ENCODE results near the gene CATSPER4. TPM values are rescaled to one million over a fixed set of nuclear protein-coding genes. Genes with fewer than 3 reads are reported as not detected.

CATSPER4 gene
- total RNA-seq, 1 experiment from 2014 or later: not detected

DNA sequence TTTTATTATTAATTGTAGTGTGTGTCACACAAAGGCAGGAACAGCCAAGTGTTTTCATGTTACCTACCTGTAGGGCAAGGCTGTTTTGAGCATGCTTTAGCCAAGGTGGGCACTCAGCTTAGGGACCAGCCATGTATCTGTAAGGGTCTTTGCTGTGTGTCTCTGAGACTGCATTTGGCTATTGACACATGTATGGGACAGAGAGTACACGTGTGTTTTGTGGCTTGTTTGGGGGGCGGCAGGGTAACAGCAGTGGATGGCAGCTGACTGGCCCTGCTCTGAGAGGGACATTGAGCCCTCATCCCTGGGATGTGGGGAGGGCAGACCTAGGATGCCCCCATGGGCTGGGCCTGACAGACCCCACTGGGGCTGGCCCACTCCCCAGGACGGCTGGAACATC, 6.9 kb downstream of the CATSPER4 start:
- DNase-seq: no peak
- Histone ChIP-seq H3K27me3 (peaks cover 3% of the 10 kb centered on the region; the same call in 1 of the 2 replicates), H3K9me3 (replicated peaks) (no peaks in the 10 kb centered on the region), H3K4me3 (no peak overlapping the region), H3K36me3 (no peaks in the 10 kb centered on the region), H3K4me1 (peaks cover 6% of the 10 kb centered on the region), H3K27ac (no peak overlapping the region)

GRCh38 chr1:26197813-26198212, 7.4 kb downstream of the CATSPER4 start:
- no peak overlapping the region for H3K4me3 ChIP-seq
- no peaks in the 10 kb centered on the region for H3K9me3 ChIP-seq (replicated peaks)
- H3K36me3 ChIP-seq: no peaks in the 10 kb centered on the region
- DNase-seq: no peak
- no peak overlapping the region for H3K27ac ChIP-seq
- H3K4me1 ChIP-seq: peaks cover 6% of the 10 kb centered on the region
- H3K27me3 ChIP-seq: peaks cover 8% of the 10 kb centered on the region; the same call in 1 of the 2 replicates

- no peak overlapping the region for H3K27ac ChIP-seq
- H3K27me3 ChIP-seq: peaks cover 12% of the 10 kb centered on the region; the same call in 1 of the 2 replicates
- peaks cover 6% of the 10 kb centered on the region for H3K4me1 ChIP-seq
- no peaks in the 10 kb centered on the region for H3K36me3 ChIP-seq
- H3K9me3 ChIP-seq (replicated peaks): no peaks in the 10 kb centered on the region
- DNase-seq: no peak
- no peak overlapping the region for H3K4me3 ChIP-seq
Observed at GRCh38 chr1:26200413-26200812, 10.0 kb downstream of the CATSPER4 start.

DNA sequence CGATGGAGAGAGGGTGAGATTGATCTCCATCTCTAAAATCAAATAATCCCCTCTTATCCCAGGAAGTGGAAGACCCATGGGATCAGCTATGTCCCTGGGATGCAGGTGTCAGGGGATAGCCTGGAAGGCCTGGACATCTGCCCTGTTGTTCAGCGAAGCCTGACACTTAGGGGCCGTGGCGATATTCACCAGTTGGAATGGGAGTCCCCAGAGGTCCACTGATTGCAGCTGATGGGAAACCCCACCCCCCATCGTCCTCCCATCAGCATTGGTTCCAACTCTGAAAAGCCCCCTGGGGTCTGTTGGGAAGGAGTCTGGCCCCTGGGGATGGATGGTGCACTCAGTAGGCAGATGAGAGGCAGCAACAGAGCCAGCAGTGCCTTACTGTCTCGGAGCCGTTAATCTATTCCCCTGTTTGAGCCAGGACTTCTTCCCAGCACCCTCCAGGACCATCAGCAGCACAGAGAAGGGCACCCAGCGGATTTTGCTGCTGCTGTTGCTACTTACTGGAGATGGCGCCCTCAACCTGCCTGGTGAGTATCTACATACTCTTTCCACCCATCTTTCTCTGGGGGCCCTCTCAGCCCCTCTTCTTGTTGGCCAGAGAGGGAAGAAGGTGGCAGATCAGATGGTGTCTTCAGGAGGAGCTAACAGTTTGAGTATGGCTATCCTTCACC, 13.4 kb downstream of the CATSPER4 start:
- DNase-seq: no peak
- Histone ChIP-seq H3K27me3 (peaks cover 12% of the 10 kb centered on the region; the same call in 1 of the 2 replicates), H3K4me3 (no peak overlapping the region), H3K9me3 (replicated peaks) (no peaks in the 10 kb centered on the region), H3K36me3 (no peaks in the 10 kb centered on the region), H3K27ac (no peak overlapping the region), H3K4me1 (peaks cover 6% of the 10 kb centered on the region)

DNA sequence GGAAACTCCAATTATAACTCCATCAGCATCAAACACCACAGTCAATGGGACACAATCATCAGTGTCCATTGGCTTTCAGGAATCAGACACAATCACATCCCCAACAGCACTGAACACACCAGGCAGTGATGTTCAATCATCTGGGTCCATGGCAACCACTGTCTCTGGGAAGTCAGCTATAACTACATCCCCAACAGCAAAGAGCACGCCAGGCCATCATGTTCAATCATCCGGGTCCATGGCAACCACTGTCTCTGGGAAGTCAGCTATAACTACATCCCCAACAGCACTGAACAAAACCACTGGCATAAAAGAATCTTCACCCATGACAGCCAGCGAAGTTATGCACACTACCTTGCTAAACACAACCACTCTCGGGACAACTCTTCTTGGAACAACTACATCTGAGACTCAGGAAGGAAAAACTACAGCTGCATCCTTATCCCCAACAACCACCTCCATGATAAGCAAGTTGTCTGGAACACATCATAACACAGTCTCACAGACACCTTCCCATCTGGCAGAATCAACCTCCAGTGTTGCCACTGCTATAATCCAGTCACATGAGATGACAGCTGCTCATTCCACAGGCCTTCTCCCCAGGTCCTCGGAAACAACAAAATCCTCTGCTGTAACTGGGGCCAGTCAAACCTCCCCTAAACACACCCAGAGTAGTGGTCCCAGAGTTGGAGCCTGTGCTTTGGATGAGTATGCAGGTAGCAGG, 19.9 kb downstream of the CATSPER4 start:
- no peaks in the 10 kb centered on the region for H3K27me3 ChIP-seq
- H3K27ac ChIP-seq: no peak overlapping the region
- no peak overlapping the region for H3K4me3 ChIP-seq
- no peaks in the 10 kb centered on the region for H3K9me3 ChIP-seq (replicated peaks)
- H3K36me3 ChIP-seq: no peaks in the 10 kb centered on the region
- peak in 1 of 2 experiments; percentile 46 for DNase-seq
- H3K4me1 ChIP-seq: no peaks in the 10 kb centered on the region

DNA sequence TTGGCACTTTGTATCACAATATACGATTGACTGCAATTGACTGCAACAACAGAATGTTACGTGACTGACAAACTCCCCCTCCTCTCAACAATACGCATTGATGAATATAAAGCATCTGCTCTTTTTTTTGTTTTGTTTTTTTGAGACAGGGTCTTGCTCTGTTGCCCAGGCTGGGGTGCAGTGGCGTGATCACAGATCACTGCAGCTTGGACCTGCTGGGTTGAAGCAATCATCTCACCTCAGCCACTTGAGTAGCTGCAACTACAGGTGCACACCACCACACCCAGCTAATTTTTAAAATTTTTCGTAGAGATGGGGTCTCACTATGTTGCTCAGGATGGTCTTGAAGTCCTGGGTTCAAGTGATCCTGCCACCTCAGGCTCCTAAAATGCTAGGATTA, 22.3 kb downstream of the CATSPER4 start:
- DNase-seq: no peak
- Histone ChIP-seq H3K27me3 (no peaks in the 10 kb centered on the region; the same call in 1 of the 2 replicates), H3K4me3 (no peak overlapping the region), H3K27ac (no peak overlapping the region), H3K4me1 (no peaks in the 10 kb centered on the region), H3K36me3 (no peaks in the 10 kb centered on the region), H3K9me3 (replicated peaks) (no peaks in the 10 kb centered on the region)

- no peak overlapping the region for H3K4me3 ChIP-seq
- H3K36me3 ChIP-seq: no peaks in the 10 kb centered on the region
- no peaks in the 10 kb centered on the region for H3K4me1 ChIP-seq
Observed at GRCh38 chr1:26213335-26213905, 23.0 kb downstream of the CATSPER4 start.

GRCh38 chr1:26215246-26215645, 24.8 kb downstream of the CATSPER4 start:
- Histone ChIP-seq H3K9me3 (replicated peaks) (no peaks in the 10 kb centered on the region), H3K27ac (no peak overlapping the region), H3K4me3 (no peak overlapping the region), H3K27me3 (peaks cover 11% of the 10 kb centered on the region), H3K36me3 (no peaks in the 10 kb centered on the region), H3K4me1 (peaks cover 3% of the 10 kb centered on the region; the same call in 1 of the 2 replicates)
- no peak for DNase-seq

More at GRCh38 chr1:26213335-26213905, 23.0 kb downstream of the CATSPER4 start:
- peaks cover under 1% of the 10 kb centered on the region; the same call in 1 of the 2 replicates for H3K27me3 ChIP-seq
- DNase-seq: no peak
- H3K27ac ChIP-seq: no peak overlapping the region
- no peaks in the 10 kb centered on the region for H3K9me3 ChIP-seq (replicated peaks)

DNA sequence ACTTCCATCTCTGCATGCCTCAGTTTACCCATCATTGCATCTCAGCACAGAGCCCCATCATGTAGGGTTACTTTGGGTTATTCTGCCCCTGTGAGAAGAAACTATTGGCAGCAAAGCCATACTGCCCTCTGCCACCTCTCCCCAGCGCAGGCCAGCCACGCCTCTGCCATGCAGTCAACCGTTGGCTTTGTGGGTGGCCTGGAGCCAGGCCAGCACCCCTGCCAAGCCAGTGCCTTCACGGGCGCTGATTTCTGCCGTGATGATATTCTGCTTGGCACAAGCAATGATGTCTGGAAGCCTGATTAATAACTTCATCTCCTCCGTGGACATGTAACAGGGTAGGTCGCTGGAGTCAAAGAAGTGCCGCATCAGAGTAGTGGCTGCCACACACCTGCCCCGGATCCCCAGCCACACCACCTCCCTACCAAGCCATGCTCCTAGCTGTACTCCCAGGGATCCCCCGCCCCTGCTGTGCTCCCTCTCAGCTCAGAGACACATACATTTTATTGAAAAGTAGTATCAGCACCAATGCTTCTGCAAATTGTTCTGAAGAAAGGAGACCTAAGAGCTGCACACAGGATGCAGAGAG, 28.6 kb downstream of the CATSPER4 start:
- H3K27ac ChIP-seq: no peak overlapping the region
- peaks cover 13% of the 10 kb centered on the region; the same call in 1 of the 2 replicates for H3K4me1 ChIP-seq
- H3K4me3 ChIP-seq: no peak overlapping the region
- no peak for DNase-seq
- H3K9me3 ChIP-seq (replicated peaks): no peaks in the 10 kb centered on the region
- H3K36me3 ChIP-seq: no peaks in the 10 kb centered on the region
- H3K27me3 ChIP-seq: peaks cover 38% of the 10 kb centered on the region

- Histone ChIP-seq H3K36me3 (no peaks in the 10 kb centered on the region), H3K4me1 (peaks cover 13% of the 10 kb centered on the region; the same call in 1 of the 2 replicates), H3K27ac (no peak overlapping the region), H3K9me3 (replicated peaks) (no peaks in the 10 kb centered on the region), H3K27me3 (peaks cover 46% of the 10 kb centered on the region), H3K4me3 (no peak overlapping the region)
- no peak for DNase-seq
Observed at GRCh38 chr1:26220199-26220912, 30.0 kb downstream of the CATSPER4 start.

GRCh38 chr1:26221094-26221493, 30.7 kb downstream of the CATSPER4 start:
- no peaks in the 10 kb centered on the region for H3K36me3 ChIP-seq
- H3K27ac ChIP-seq: no peak overlapping the region
- peaks cover 13% of the 10 kb centered on the region; the same call in 1 of the 2 replicates for H3K4me1 ChIP-seq
- H3K4me3 ChIP-seq: no peak overlapping the region
- no peaks in the 10 kb centered on the region for H3K9me3 ChIP-seq (replicated peaks)
- DNase-seq: no peak
- peaks cover 46% of the 10 kb centered on the region for H3K27me3 ChIP-seq

- H3K4me1 ChIP-seq: peaks cover 13% of the 10 kb centered on the region; the same call in 1 of the 2 replicates
- no peak for DNase-seq
- no peak overlapping the region for H3K27ac ChIP-seq
Observed at GRCh38 chr1:26224606-26225005, 34.2 kb downstream of the CATSPER4 start.

DNA sequence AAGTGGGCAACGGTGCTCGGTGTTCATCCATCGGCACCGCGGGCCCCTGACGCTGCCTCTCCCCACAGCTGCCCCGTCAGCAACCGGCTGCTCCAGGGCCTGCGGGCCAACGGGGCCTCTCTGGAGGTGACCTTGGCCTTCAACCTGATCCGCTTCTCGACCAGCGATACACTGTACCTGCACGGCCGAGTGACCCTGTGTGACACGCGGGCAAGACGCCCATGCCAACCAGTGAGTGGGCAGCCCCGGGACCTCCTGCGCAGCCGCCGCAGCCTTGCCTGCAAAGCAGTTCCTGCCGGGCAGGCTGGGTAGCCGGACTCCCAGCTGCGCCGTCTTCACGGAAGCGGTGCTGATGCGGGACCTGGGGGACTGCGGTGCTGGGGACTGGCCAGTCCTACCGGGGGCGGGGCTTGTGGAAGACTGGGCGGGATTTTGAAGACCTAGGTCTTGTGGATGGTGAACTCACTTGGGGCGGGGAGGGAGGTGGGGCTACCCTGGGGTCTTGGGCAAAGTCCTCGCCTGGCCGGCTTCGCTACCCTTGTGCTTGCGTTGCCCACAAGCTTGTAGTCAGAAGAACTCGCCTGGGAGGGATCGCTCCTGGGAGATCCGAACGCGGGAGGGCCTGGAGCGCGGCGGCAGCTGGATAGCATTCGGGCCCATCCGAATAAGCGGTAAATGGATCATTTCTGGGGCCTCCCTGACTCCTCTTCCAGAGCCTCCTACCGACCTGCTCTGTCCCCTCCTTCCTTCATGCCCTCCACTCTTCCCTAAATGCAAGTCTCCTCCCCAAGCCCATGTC, 34.8 kb downstream of the CATSPER4 start:
- DNase-seq: no peak
- Histone ChIP-seq H3K27me3 (peaks cover 39% of the 10 kb centered on the region), H3K36me3 (no peaks in the 10 kb centered on the region), H3K4me3 (no peak overlapping the region), H3K9me3 (replicated peaks) (no peaks in the 10 kb centered on the region), H3K27ac (no peak overlapping the region), H3K4me1 (peaks cover 10% of the 10 kb centered on the region; the same call in 1 of the 2 replicates)

More at GRCh38 chr1:26224606-26225005, 34.2 kb downstream of the CATSPER4 start:
- Histone ChIP-seq H3K4me3 (no peak overlapping the region), H3K27me3 (peaks cover 44% of the 10 kb centered on the region), H3K9me3 (replicated peaks) (no peaks in the 10 kb centered on the region), H3K36me3 (no peaks in the 10 kb centered on the region)

Measured in SJCRH30 (cell line).